ENCODE data around the gene CCNY. TPM values are rescaled to one million over a fixed set of nuclear protein-coding genes. Genes with fewer than 3 reads are reported as not detected.

The CCNY gene
- 111 and 122 TPM in 2 replicates for total RNA-seq (2022)
- percentile 89 among the genes with signal in this experiment for Bru-seq, nascent RNA
- BruChase-seq, experiment 1, labeled RNA remaining after a 2-hour chase: percentile 86 among the genes with signal in this experiment
- BruChase-seq, experiment 2, labeled RNA remaining after a 6-hour chase: percentile 86 among the genes with signal in this experiment
- long read RNA-seq, full-length matches to known transcripts: 101 of 139 reads
- long read RNA-seq, partial matches to known transcripts: 8 of 139 reads
- long read RNA-seq, other reads (novel, unspliced or antisense): 30 of 139 reads

GRCh38 chr10:35336084-35336831 lies at the start of gene CCNY:
TSS of gene CCNY (plus strand) at chr10:35336509. CDS start at chr10:35337054, 545 bp downstream.
- H3K9me3 ChIP-seq: no peaks in the 10 kb centered on the region
- Mint-ChIP-seq H3K9me3 (ENCODE audit: unreplicated experiment) (peaks cover 11% of the 10 kb centered on the region), H3K4me1 (ENCODE audit: low read depth, unreplicated experiment) (peaks cover 65% of the 10 kb centered on the region), H3K36me3 (ENCODE audit: insufficient read depth, unreplicated experiment) (peaks cover 34% of the 10 kb centered on the region), H3K4me3 (ENCODE audit: unreplicated experiment) (peak within 1 kb of the TSS; percentile 97), H3K27me3 (ENCODE audit: insufficient read depth, unreplicated experiment) (no peaks in the 10 kb centered on the region), H3K27ac (ENCODE audit: unreplicated experiment) (peak within 1 kb of the TSS; percentile 98)
- DNase-seq: peak; percentile 86
- no peak for TF ChIP-seq CTCF (IDR thresholded peaks at IDR 0.05; ENCODE audit: insufficient read depth in 1 of 2, low read depth in 1 of 2, low read length in 1 of 2, severe bottlenecking in 1 of 2, unreplicated experiment in 1 of 2)
- peaks cover 55% of the 10 kb centered on the region for H3K4me1 ChIP-seq
- POLR2A ChIA-PET: no interaction called here
- H3K36me3 ChIP-seq (ENCODE audit: control insufficient read depth, insufficient read depth, low read length): no peaks in the 10 kb centered on the region; the same call in 1 of the 2 replicates
- CTCF ChIA-PET: no interaction called here
- H3K27me3 ChIP-seq (replicated peaks; ENCODE audit: control insufficient read depth, insufficient read depth, low read length): no peaks in the 10 kb centered on the region
- intact Hi-C loops (cut with micrococcal nuclease; ENCODE audit: unreplicated experiment): loop anchor here (1.0 to 5.0 kb wide), 4 partner anchors 29 to 209 kb away; no protein-coding TSS in a partner anchor
- no TSS peak for BruUV-seq (replicated peaks)
- H3K4me3 ChIP-seq (ENCODE audit: low read depth, low read length): peak within 1 kb of the TSS; percentile 99

- no peak overlapping the region for H3K4me3 ChIP-seq (ENCODE audit: low read depth, low read length)
- Mint-ChIP-seq H3K4me3 (ENCODE audit: unreplicated experiment) (no peak overlapping the region), H3K9me3 (ENCODE audit: unreplicated experiment) (no peaks in the 10 kb centered on the region), H3K27me3 (ENCODE audit: insufficient read depth, unreplicated experiment) (no peaks in the 10 kb centered on the region), H3K27ac (ENCODE audit: unreplicated experiment) (no peak overlapping the region), H3K4me1 (ENCODE audit: low read depth, unreplicated experiment) (no peaks in the 10 kb centered on the region), H3K36me3 (ENCODE audit: insufficient read depth, unreplicated experiment) (no peaks in the 10 kb centered on the region)
- intact Hi-C loops (cut with micrococcal nuclease; ENCODE audit: unreplicated experiment): no loop called here
- no peak for DNase-seq
- CTCF ChIA-PET: no interaction called here
- no peak for TF ChIP-seq CTCF (IDR thresholded peaks at IDR 0.05; ENCODE audit: insufficient read depth in 1 of 2, low read depth in 1 of 2, low read length in 1 of 2, severe bottlenecking in 1 of 2, unreplicated experiment in 1 of 2)
- no peaks in the 10 kb centered on the region for H3K27me3 ChIP-seq (replicated peaks; ENCODE audit: control insufficient read depth, insufficient read depth, low read length)
- H3K9me3 ChIP-seq: no peaks in the 10 kb centered on the region
- H3K4me1 ChIP-seq: no peaks in the 10 kb centered on the region
- BruUV-seq (replicated peaks): no TSS peak
- no peaks in the 10 kb centered on the region for H3K36me3 ChIP-seq (ENCODE audit: control insufficient read depth, insufficient read depth, low read length)
- POLR2A ChIA-PET: no interaction called here
Observed at GRCh38 chr10:35289198-35289597, 47.1 kb upstream of the CCNY start.

GRCh38 chr10:35294506-35294905 lies 41.8 kb upstream of the CCNY start:
- ChIA-PET POLR2A (no interaction called here), CTCF (no interaction called here)
- H3K4me1 ChIP-seq: no peaks in the 10 kb centered on the region
- Mint-ChIP-seq H3K27ac (ENCODE audit: unreplicated experiment) (no peak overlapping the region), H3K27me3 (ENCODE audit: insufficient read depth, unreplicated experiment) (peaks cover 5% of the 10 kb centered on the region), H3K4me1 (ENCODE audit: low read depth, unreplicated experiment) (no peaks in the 10 kb centered on the region), H3K4me3 (ENCODE audit: unreplicated experiment) (no peak overlapping the region), H3K36me3 (ENCODE audit: insufficient read depth, unreplicated experiment) (no peaks in the 10 kb centered on the region), H3K9me3 (ENCODE audit: unreplicated experiment) (no peaks in the 10 kb centered on the region)
- H3K27me3 ChIP-seq (replicated peaks; ENCODE audit: control insufficient read depth, insufficient read depth, low read length): no peaks in the 10 kb centered on the region
- no TSS peak for BruUV-seq (replicated peaks)
- no peak for DNase-seq
- H3K9me3 ChIP-seq: peaks cover 5% of the 10 kb centered on the region; the same call in 1 of the 2 replicates
- no peak for TF ChIP-seq CTCF (IDR thresholded peaks at IDR 0.05; ENCODE audit: insufficient read depth in 1 of 2, low read depth in 1 of 2, low read length in 1 of 2, severe bottlenecking in 1 of 2, unreplicated experiment in 1 of 2)
- H3K36me3 ChIP-seq (ENCODE audit: control insufficient read depth, insufficient read depth, low read length): no peaks in the 10 kb centered on the region
- no peak overlapping the region for H3K4me3 ChIP-seq (ENCODE audit: low read depth, low read length)
- intact Hi-C loops (cut with micrococcal nuclease; ENCODE audit: unreplicated experiment): no loop called here

All from Caco-2 (cell line).